Smooth muscle cell (in vitro differentiated cells): Measurements from ENCODE around the gene FBXO9. TPM values are rescaled to one million over a fixed set of nuclear protein-coding genes. Genes with fewer than 3 reads are reported as not detected.

Source experiments
- DNase-seq: peaks from one replicate; lab custom pipeline; 2025; ENCODE audit not compliant: unreplicated experiment; lab: John Stamatoyannopoulos, UW
- H2AFZ ChIP-seq: fragments of 200-600 bp; sonication (generic); 2 replicates; pipeline ENCODE4 v1.6.0; 2016; ENCODE audit warnings: antibody characterized with exemption, low read depth, mild to moderate bottlenecking
- H3F3A ChIP-seq: fragments of 200-600 bp; sonication (generic); 2 replicates; pipeline ENCODE4 v1.6.0; 2017; ENCODE audit warnings: antibody characterized with exemption, low read depth
- H3K27ac ChIP-seq: fragments of 200-600 bp; sonication (generic); 2 replicates; pipeline ENCODE4 v1.5.1; 2016; ENCODE audit warnings: low read depth, mild to moderate bottlenecking
- H3K27me3 ChIP-seq: fragments of 200-600 bp; sonication (generic); 2 replicates; pipeline ENCODE4 v1.6.1; 2016; ENCODE audit warnings: low read depth, mild to moderate bottlenecking
- H3K36me3 ChIP-seq: fragments of 200-600 bp; sonication (generic); 2 replicates; pipeline ENCODE4 v1.5.1; 2016; ENCODE audit warnings: low read depth
- H3K4me1 ChIP-seq: fragments of 200-600 bp; sonication (generic); 2 replicates; pipeline ENCODE4 v1.5.1; 2016; ENCODE audit warnings: low read depth
- H3K4me2 ChIP-seq: fragments of 200-600 bp; sonication (generic); 2 replicates; pipeline ENCODE4 v1.6.0; 2016; ENCODE audit warnings: mild to moderate bottlenecking
- H3K4me3 ChIP-seq: fragments of 200-600 bp; sonication (generic); 2 replicates; pipeline ENCODE4 v1.5.1; 2016; ENCODE audit warnings: mild to moderate bottlenecking
- H3K79me2 ChIP-seq: fragments of 200-600 bp; sonication (generic); 2 replicates; pipeline ENCODE4 v1.6.0; 2016; ENCODE audit warnings: low read depth, mild to moderate bottlenecking
- H3K9ac ChIP-seq: fragments of 200-600 bp; sonication (generic); 2 replicates; pipeline ENCODE4 v1.6.0; 2016; ENCODE audit warnings: low read depth
- H3K9me3 ChIP-seq: fragments of 200-600 bp; sonication (generic); replicated peaks from 2 replicates; pipeline ENCODE4 v1.5.1; 2016; ENCODE audit warnings: low read depth
- H4K20me1 ChIP-seq: fragments of 200-600 bp; sonication (generic); 2 replicates; pipeline ENCODE4 v1.6.0; 2016; ENCODE audit warnings: low read depth
- WGBS: methylation state at CpG from one replicate; pipeline ENCODE4 v1.1.7; 2016; ENCODE audit warnings: low lambda C conversion rate; 5-methylcytosine and 5-hydroxymethylcytosine counted together
- polyA plus RNA-seq: library from polyadenylated mRNA; unstranded; fragments of >200 nt; fragmentation: Nextera tagmentation; extraction: Ambion mirVana; gene quantifications from 2 replicates; pipeline ENCODE4 v1.2.1, GENCODE V29; 2016
- total RNA-seq: library from RNA; depleted of rRNA; stranded (reverse); fragments of >200 nt; gene quantifications from 2 replicates; pipeline ENCODE4 v1.2.3, GENCODE V29; 2014
- TF ChIP-seq, protein P1 (sequence below): fragments of 200-600 bp; sonication (generic); IDR thresholded peaks from 2 replicates; pipeline ENCODE4 v1.5.1; 2017; ENCODE audit warnings: borderline replicate concordance, mild to moderate bottlenecking, antibody characterized with exemption; ENCODE audit not compliant: insufficient read depth, poor library complexity, severe bottlenecking

FBXO9 gene
- total and polyA plus RNA-seq, 2 experiments from 2014 or later = 25.5 to 55.1 TPM

DNA sequence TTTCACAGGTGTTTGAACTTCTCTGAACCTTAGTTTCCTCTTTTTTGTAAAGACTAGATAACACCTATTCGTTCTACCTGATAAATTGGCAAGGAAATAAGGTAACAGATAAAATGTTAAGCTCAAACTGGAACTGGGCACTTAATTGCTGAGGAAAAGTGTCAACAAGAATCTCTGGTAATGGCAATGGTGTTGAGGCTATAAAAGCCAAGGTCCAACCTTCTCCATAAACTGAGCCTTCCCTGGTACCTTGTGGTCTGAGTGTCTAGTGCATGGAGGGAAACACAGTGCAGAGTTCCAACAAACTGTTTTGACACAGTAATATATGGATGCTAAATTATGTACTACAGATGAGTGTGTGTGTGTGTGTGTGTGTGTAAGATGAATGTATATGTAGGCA lies 36.7 kb upstream of the FBXO9 start:
- H3K9me3 ChIP-seq = no peaks in the 10 kb centered on the region
- H3K36me3 ChIP-seq = peaks cover 4% of the 10 kb centered on the region
- no peaks in the 10 kb centered on the region for H4K20me1 ChIP-seq
- no peaks in the 10 kb centered on the region for H3K79me2 ChIP-seq
- TF ChIP-seq, protein P1, sequence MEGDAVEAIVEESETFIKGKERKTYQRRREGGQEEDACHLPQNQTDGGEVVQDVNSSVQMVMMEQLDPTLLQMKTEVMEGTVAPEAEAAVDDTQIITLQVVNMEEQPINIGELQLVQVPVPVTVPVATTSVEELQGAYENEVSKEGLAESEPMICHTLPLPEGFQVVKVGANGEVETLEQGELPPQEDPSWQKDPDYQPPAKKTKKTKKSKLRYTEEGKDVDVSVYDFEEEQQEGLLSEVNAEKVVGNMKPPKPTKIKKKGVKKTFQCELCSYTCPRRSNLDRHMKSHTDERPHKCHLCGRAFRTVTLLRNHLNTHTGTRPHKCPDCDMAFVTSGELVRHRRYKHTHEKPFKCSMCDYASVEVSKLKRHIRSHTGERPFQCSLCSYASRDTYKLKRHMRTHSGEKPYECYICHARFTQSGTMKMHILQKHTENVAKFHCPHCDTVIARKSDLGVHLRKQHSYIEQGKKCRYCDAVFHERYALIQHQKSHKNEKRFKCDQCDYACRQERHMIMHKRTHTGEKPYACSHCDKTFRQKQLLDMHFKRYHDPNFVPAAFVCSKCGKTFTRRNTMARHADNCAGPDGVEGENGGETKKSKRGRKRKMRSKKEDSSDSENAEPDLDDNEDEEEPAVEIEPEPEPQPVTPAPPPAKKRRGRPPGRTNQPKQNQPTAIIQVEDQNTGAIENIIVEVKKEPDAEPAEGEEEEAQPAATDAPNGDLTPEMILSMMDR = no peak
- no peaks in the 10 kb centered on the region for H3K4me1 ChIP-seq
- H3K27ac ChIP-seq = no peak overlapping the region
- H3K9ac ChIP-seq = no peak overlapping the region
- H2AFZ ChIP-seq = no peak overlapping the region
- no peaks in the 10 kb centered on the region for H3F3A ChIP-seq
- no peak overlapping the region for H3K4me3 ChIP-seq
- H3K27me3 ChIP-seq = no peaks in the 10 kb centered on the region
- WGBS = 97% methylated on average over 1 of the region's 1 CpG
- DNase-seq = no peak
- no peak overlapping the region for H3K4me2 ChIP-seq

DNA sequence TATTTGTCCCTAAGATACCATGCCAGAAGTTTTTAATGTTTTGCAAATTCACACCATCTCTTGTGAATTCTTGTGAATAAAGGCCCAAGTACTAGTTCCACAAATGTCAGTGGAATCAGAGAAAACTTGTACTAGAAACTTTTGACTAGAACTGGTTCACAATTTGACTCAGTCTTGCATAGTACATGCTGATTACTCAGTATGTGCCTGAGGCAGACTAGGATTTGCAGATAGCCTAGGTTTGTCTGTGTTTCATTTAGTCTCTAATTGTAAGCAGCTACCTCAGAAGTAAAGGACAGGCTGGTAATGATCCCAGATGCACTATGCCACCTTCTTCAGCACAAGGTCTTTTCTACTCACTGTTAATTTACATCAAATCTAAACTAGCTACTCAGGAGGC lies 35.9 kb upstream of the FBXO9 start:
- TF ChIP-seq, protein P1 = no peak
- Histone ChIP-seq H3K79me2 (no peaks in the 10 kb centered on the region), H3K4me3 (no peak overlapping the region), H4K20me1 (no peaks in the 10 kb centered on the region), H3K4me2 (no peak overlapping the region), H3K27me3 (no peaks in the 10 kb centered on the region), H2AFZ (no peak overlapping the region), H3K27ac (no peak overlapping the region), H3K36me3 (peaks cover 4% of the 10 kb centered on the region), H3K4me1 (no peaks in the 10 kb centered on the region), H3F3A (no peaks in the 10 kb centered on the region), H3K9ac (no peak overlapping the region), H3K9me3 (no peaks in the 10 kb centered on the region)
- no peak for DNase-seq

DNA sequence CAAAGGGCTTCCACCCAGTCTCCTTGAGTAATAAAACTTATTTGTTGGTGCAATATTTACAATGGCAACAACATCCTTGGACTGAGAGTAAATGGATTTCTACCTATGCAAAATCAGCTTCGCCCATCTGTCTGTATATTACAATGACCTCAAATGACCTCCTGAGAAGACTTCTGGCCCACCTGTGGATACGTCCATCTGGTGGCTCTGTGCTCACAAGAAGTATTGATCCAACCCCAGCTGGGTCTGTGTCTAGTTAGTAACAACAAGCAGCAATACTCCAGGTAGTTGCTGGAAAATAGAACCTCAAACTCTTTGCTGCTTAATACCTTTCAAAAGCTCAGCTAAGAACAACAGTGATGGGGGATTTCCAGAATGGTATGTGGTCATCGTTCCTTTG lies 35.4 kb upstream of the FBXO9 start:
- Histone ChIP-seq H3K4me1 (no peaks in the 10 kb centered on the region), H4K20me1 (no peaks in the 10 kb centered on the region)
- TF ChIP-seq, protein P1 = no peak

DNA sequence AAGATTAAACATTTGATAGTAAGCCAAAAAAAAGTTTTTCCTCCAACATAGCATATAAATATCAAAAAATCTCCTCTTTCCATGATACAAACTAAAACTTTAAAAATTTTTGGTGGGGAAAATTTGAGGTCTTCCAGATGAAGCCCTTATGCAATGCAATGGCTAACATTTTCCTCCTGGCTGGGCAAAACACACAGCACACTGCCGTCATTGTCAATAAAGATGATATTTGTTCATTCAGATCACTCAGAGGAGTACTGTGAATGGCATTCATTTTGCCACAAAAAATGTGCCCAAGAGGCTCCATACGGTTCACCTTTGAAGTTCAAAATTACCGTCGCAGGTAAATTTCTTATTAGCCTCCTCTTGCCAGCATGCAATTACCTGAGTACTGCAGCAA lies 33.9 kb upstream of the FBXO9 start:
- Histone ChIP-seq H3K79me2 (no peaks in the 10 kb centered on the region), H3K27me3 (no peaks in the 10 kb centered on the region), H3K9me3 (no peaks in the 10 kb centered on the region), H4K20me1 (no peaks in the 10 kb centered on the region), H3K4me2 (no peak overlapping the region), H3K4me3 (no peak overlapping the region), H2AFZ (no peak overlapping the region), H3K36me3 (peaks cover 4% of the 10 kb centered on the region), H3K9ac (no peak overlapping the region), H3K27ac (no peak overlapping the region), H3F3A (peaks cover 4% of the 10 kb centered on the region), H3K4me1 (no peaks in the 10 kb centered on the region)
- 95% methylated on average over 4 of the region's 4 CpGs for WGBS
- no peak for DNase-seq
- TF ChIP-seq, protein P1 = no peak

More for the DNA sequence above, 35.4 kb upstream of the FBXO9 start:
- Histone ChIP-seq H3K27ac (no peak overlapping the region), H3F3A (no peaks in the 10 kb centered on the region), H3K4me2 (no peak overlapping the region), H3K9me3 (no peaks in the 10 kb centered on the region), H3K4me3 (no peak overlapping the region), H3K79me2 (no peaks in the 10 kb centered on the region), H3K36me3 (peaks cover 4% of the 10 kb centered on the region), H3K27me3 (no peaks in the 10 kb centered on the region), H3K9ac (no peak overlapping the region), H2AFZ (no peak overlapping the region)
- DNase-seq = no peak
- 90% methylated on average over 3 of the region's 3 CpGs for WGBS
